Kidney (tissue), 14 donors: ENCODE results near the gene DMXL1. TPM values are rescaled to one million over a fixed set of nuclear protein-coding genes. Genes with fewer than 3 reads are reported as not detected.

Source experiments
- DNase-seq, 5 donors: peaks; one replicate each; pipeline ENCODE4 v3.0.0-alpha.2; 2013 to 2020
- FAIRE-seq: peaks from 2 replicates; lab custom pipeline; 2012; peaks lifted over from hg19 to GRCh38; lab: Jason Lieb, UNC
- H3K27ac ChIP-seq, 2 donors: one replicate each; pipeline ENCODE4 v1.7.0; 2013; ENCODE audit warnings: low read depth in 2 of 2, low read length in 2 of 2, inconsistent platforms in 1 of 2
- H3K27me3 ChIP-seq: one replicate; pipeline ENCODE4 v1.7.1; 2013; ENCODE audit warnings: low read length, inconsistent platforms; ENCODE audit not compliant: control insufficient read depth, insufficient read depth
- H3K36me3 ChIP-seq, 3 donors: one replicate each; pipeline versions ENCODE4 v1.7.0 to v1.7.1; 2013; ENCODE audit warnings: low read length in 3 of 3, control low read depth in 1 of 3, inconsistent platforms in 1 of 3; ENCODE audit not compliant: insufficient read depth in 3 of 3, control insufficient read depth in 2 of 3
- H3K4me1 ChIP-seq, 3 donors: one replicate each; pipeline versions ENCODE4 v1.7.0 to v1.7.1; 2013; ENCODE audit warnings: low read length in 3 of 3, inconsistent platforms in 1 of 3, low read depth in 1 of 3; ENCODE audit not compliant: control insufficient read depth in 2 of 3, insufficient read depth in 2 of 3
- H3K4me3 ChIP-seq, 3 donors: one replicate each; pipeline versions ENCODE4 v1.7.0 to v1.8.1; 2013; ENCODE audit warnings: low read length in 3 of 3, control low read depth in 1 of 3, inconsistent platforms in 1 of 3
- H3K9ac ChIP-seq, 3 donors: one replicate each; pipeline versions ENCODE4 v1.7.0 to v1.7.1; 2013; ENCODE audit warnings: low read length in 3 of 3, control low read depth in 1 of 3, inconsistent platforms in 1 of 3
- H3K9me3 ChIP-seq, 3 donors: one replicate each; pipeline versions ENCODE4 v1.7.0 to v1.7.1; 2013; ENCODE audit warnings: low read length in 3 of 3, control low read depth in 1 of 3, inconsistent platforms in 1 of 3; ENCODE audit not compliant: control insufficient read depth in 2 of 3, insufficient read depth in 1 of 3
- CTCF ChIP-seq: IDR thresholded peaks from 3 replicates; pipeline ENCODE4 v1.5.1; 2012; ENCODE audit warnings: mild to moderate bottlenecking, moderate library complexity, borderline replicate concordance; ENCODE audit not compliant: insufficient read depth; ENCODE audit errors: extremely low read depth
- intact Hi-C: fragments of 100-400 bp; cut with DNase I; formaldehyde crosslinking; loops from one replicate; pipeline ENCODE4 v1.11.1; 2022
- polyA plus RNA-seq: library from polyadenylated mRNA; stranded (reverse); fragments of 350-450 nt; fragmentation: Illumina TruSeq; extraction: RNeasy Lipid Tissue Mini Kit (QIAGEN cat#74804); gene quantifications from one replicate; pipeline ENCODE4 v1.2.3, GENCODE V29; 2014; ENCODE audit warnings: low read depth, low replicate concordance; ENCODE audit not compliant: insufficient read depth
- total RNA-seq: library from RNA; stranded (reverse); fragmentation: NEBNext Ultra II Directional; extraction: Animal tissue kit (Norgen Biotek cat#: 25700); gene quantifications from one replicate; pipeline ENCODE4 v1.2.1, GENCODE V29; 2021
- donor health status: control.
- donor health status: control.
- donor health status: control.
- donor health status: control.
- donor health status: control.
- donor health status: DM: yes; HTN: yes; CAD: no.
- donor health status: Normal renal cell carcinoma (clear cell type).

Gene DMXL1
- total and polyA plus RNA-seq, 2 donors from 2014 or later: 17.1 to 57.7 TPM

DNA sequence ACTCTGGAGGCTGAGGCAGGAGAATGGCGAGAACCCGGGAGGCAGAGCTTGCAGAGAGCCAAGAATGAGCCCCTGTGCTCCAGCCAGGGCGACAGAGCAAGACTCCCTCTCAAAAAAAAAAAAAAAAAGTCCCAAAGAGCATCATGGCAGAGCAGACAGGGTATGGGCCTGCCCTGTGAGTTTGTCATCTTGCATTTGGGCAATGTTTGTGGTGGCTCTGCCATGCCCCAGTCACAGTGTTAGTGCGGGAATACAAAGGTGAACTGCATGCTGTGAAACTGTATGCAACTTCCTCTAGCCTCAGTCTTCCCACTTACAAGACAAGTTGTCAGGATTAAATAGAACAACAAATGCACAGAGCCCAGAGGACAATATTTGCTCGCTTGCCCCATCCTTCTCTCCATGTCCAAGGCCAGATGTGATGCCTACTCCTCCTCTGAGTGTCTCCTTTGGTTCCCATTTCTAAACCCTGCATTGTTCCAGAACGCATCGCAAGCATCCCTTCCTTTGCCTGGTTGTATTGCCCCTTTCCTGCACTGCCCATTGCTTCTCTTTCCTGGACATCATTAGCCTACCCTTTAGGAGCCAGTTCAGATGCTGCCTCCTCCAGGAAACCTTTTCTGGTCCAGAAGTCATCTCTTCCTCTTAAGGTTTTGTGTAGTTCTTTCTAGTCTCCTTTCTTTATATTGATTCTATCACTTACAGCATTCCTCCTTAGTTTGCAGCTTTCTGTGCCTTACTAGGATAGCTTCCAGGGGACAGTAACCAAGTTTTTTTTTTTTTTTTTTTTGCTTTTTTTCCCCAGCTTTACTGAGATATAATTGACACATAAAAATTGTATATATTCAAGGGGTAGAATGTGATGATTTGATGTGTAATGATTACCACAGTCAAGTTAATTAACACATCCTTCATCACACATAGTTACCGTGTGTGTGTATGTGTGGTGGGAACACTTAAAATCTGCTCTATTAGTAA lies 215.9 kb downstream of the DMXL1 start:
- peaks cover 0 to 5% (median 3%) of the 10 kb centered on the region in 3 donors for H3K4me1 ChIP-seq
- H3K9ac ChIP-seq: no peak overlapping the region
- FAIRE-seq (no peak), DNase-seq (no peak)
- H3K27ac ChIP-seq: no peak overlapping the region
- H3K36me3 ChIP-seq: no peaks in the 10 kb centered on the region
- intact Hi-C loops: no loop called here
- no peak for TF ChIP-seq CTCF
- no peaks in the 10 kb centered on the region for H3K27me3 ChIP-seq
- no peaks in the 10 kb centered on the region for H3K9me3 ChIP-seq
- no peak overlapping the region for H3K4me3 ChIP-seq

GRCh38 chr5:119287547-119288111 lies 216.7 kb downstream of the DMXL1 start:
- DNase-seq: no peak
- TF ChIP-seq CTCF: no peak
- Histone ChIP-seq H3K9ac (no peak overlapping the region), H3K9me3 (no peaks in the 10 kb centered on the region), H3K4me1 (peaks cover 0 to 5% (median 3%) of the 10 kb centered on the region in 3 donors), H3K27me3 (no peaks in the 10 kb centered on the region), H3K4me3 (no peak overlapping the region), H3K27ac (no peak overlapping the region), H3K36me3 (no peaks in the 10 kb centered on the region)
- no peak for FAIRE-seq
- intact Hi-C loops: no loop called here

- Histone ChIP-seq H3K27ac (no peak overlapping the region), H3K4me1 (peaks cover 0 to 5% (median 3%) of the 10 kb centered on the region in 3 donors), H3K9ac (no peak overlapping the region), H3K36me3 (no peaks in the 10 kb centered on the region), H3K27me3 (no peaks in the 10 kb centered on the region), H3K4me3 (no peak overlapping the region), H3K9me3 (no peaks in the 10 kb centered on the region)
- no peak for TF ChIP-seq CTCF
- DNase-seq: peak in 2 of 5 donors; percentile 56 to 84
- intact Hi-C loops: no loop called here
- FAIRE-seq: no peak
These were observed 217.6 kb downstream of the DMXL1 start for GRCh38 chr5:119288379-119289033.
